Glomerular visceral epithelial cell (primary cell): ENCODE results near the gene STRADB.
A peak's percentile ranks its signal among the peaks of the same experiment; 100 is the strongest.
"Not testable (repeated sequence)": the region's sequence is repeated elsewhere in the genome, so short reads cannot be mapped to it uniquely, and the experiment has no call there.

Experiments used
- DNase-seq: peaks from one replicate; pipeline ENCODE4 v3.0.0-alpha.2; 2016; ENCODE audit errors: extremely low spot score

The STRADB gene, protein sequence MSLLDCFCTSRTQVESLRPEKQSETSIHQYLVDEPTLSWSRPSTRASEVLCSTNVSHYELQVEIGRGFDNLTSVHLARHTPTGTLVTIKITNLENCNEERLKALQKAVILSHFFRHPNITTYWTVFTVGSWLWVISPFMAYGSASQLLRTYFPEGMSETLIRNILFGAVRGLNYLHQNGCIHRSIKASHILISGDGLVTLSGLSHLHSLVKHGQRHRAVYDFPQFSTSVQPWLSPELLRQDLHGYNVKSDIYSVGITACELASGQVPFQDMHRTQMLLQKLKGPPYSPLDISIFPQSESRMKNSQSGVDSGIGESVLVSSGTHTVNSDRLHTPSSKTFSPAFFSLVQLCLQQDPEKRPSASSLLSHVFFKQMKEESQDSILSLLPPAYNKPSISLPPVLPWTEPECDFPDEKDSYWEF

DNA sequence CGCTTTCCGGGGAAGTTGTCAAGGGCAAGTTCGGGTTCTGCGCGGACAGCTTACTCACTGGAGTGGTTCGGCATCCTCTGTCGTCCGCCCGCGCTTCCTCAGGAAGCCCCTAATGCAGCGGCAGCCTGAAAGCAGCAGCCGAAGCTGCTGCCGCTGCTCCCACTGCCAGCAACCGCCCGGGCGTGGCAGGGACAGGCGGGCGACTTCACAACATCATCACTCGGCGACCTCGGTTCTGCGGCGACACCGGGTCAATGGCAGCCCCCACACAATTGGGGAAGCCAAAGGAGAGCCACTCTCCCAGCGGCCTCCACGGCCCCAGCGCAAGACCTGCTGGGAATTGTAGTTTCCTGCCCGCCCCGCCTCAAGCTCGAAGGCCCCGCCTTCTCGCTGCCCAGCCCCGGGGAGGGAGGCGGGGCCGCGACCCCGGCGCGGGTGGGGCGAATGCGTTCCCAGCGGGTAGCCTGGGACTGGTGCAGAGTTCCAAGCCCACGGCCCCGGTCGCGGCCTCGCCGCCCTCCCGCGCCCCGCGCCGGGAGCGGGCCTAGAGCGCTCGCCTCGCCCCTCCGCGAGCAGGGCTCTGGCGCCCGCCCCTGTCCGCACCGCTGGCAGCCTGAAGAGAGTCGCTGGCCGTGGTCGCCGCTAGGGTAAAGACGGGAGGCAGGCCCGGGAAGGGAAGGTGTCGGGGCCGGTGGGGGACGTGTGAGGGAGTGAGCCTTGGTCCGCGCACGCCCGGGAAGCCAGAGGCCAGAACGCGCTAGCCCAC lies at the start of gene STRADB, which contains the start of gene TRAK2:
Gene STRADB, plus strand, starts transcription at position 449 of the 766 bp plus-strand sequence. CDS start 3,101 bp downstream, outside the sequence.
Gene TRAK2, minus strand, starts transcription at position 167 of the 766 bp plus-strand sequence. CDS start 30,951 bp downstream, outside the sequence.
- DNase-seq: peak; percentile 96

DNA sequence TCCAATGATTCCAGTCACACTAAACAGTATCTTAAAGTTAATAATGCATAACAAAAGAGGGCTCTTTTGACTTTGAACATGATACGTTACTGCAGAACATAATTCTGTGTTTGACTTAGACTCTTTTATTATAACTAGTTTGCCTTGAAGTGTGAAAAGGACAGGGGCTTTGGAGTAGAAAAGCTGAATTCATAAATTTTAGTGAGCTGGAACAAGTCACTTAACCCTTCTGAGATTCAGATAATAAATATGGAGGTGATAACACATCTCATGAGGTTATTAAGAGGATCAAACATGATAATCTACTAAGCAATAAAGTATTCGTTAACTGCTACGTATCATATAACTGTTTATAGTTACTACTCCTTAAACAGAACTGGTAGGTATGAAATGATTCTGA lies 49.7 kb upstream of the STRADB start:
- DNase-seq: no peak

DNA sequence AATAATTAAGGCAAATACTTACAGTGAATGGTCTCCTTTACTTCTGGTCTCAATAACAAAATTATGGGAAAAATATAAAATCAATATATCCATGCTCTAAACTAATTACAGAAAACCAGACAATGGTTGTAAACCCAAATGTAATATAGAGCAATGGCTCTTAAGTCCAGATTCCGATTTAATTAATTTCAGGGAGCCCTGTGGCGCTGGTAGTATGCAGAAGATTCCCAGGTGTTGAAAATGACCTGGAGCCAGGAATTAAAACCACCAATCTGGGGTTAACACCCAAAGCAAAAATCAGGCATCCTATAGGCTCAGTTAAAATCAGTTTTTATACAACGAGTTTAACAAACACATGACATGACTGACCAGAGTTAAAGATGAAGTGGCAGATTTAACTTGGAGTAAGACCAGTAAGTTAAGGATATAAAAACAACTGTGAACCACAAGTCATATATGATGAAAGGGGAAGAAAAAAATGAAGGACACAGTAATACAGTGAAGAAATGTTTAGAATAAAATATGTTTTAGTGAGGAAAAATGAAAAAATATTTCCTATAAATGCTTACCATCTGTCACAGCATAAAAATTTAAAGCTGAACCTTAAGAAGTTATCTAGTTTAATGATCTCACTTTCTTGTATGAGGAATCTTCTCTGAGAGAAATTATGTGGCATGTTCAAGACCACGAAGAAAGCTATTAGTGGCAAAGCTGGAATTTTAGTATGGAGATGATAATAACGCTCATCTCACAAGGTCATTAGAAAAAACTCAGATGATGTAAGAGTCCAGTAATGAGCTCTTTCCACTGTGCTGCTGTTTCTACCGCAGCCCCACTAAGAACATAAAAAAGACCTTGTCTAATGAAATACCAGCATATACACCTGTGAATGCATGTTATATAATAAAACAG lies 48.6 kb upstream of the STRADB start:
- DNase-seq: peak; percentile 63

DNA sequence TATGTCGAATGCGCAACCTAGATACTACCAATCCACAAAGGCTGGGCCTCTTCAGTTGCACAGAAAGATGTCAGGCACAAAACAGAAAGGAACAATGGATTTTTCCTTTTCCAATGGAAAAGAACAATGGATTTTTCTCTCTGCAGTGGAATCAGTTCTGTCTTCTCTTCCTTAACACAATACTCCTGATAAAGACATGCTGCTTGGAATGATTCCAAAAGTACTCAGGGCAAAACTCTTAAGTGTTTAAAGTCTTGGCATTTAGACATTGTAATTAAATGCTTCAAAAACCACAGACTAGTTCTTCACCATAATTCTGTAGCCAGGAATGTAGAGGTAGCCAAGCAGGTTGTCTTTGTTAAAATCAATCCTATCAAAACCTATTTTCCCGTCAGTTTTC lies 47.7 kb upstream of the STRADB start:
- peak; percentile 60 for DNase-seq

DNA sequence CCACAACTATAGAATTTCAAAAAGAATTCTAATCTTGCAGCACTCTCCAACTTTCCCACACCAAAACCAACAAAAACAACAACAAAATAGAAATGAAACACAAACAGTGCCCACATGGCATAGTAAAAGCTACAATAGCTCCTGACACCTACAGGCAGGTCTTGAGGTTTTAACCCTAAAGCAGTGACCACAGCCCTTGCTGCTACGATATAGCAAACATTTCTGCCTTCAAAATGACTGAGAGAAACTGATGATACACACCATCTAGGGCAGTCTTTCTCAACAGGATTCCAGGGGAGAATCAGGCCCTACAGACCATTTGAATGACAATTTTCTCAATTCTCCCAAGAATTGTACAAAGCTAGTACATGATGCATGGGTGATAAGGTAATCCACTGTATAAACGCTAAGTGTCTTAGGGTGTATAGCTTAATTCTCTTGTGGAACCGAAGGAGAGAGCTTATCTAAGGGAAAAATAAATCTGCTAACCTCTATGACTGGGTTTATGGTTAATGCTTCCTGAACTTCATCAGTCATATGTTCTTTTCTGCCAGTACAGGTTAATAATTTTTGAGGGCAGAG lies 46.8 kb upstream of the STRADB start:
- peak; percentile 26 for DNase-seq

DNA sequence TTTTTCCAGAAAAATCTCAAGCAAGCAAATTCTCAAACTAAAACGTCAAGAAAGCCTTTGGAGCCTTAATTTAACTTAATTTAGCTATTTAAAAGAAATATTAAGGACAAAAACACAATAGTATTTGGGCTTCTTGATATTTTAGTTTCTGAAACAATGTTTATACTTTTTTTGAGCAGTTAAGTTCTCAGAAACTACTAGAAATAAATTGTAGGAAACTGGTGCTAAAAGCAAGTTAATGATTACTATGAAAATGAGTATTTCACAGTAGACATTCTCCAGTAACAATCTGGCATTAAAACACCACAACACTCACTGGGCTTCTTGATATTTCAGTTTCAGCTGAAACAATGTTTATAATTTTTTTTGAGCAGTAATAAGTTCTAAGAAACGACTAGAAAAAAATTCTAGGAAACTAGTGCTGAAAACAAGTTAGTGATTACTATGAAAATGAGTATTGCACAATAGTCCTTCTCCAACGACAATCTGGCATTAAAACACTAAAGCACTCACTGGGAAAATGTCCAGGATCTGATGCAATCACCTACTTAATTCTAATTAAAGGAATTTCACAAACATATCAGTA lies 45.4 kb upstream of the STRADB start:
- DNase-seq: peak; percentile 42

DNA sequence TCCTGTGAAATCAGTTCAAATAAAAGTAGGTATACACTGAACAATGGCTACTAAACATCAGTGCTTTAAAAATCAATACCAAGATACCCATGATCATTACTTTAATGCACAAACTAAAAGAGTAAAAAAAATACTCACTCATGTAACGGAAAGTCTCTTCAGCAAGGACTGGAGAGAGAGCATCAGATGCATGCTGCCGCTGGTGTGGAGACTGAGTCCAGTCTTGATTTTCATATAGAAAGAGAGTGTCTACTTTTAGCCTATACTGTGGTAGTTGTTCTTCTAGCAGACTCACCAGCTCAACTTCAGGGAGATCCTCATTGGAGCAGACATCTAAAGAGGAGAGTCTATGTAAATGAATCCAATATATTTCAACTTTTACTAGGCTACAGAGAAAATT lies 44.3 kb upstream of the STRADB start:
- no peak for DNase-seq

DNA sequence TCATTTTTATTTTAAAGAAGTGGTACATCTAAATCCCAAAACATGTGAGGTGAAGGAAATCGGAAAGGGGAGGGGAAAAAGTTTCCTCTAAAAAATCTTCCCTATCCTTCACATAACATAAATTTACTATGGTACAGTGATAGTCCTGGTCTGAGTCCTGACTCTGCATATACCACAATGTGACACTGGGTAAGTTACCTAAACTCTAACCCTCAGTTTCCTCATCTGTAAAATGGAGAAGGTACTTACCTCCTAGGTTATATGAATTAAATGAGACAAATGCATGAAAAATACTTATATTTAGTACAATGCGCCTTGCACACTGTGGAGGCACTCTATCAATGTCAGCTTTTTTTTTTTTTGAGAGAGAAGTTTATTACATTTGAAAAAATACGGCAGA lies 42.6 kb upstream of the STRADB start:
- DNase-seq: no peak

DNA sequence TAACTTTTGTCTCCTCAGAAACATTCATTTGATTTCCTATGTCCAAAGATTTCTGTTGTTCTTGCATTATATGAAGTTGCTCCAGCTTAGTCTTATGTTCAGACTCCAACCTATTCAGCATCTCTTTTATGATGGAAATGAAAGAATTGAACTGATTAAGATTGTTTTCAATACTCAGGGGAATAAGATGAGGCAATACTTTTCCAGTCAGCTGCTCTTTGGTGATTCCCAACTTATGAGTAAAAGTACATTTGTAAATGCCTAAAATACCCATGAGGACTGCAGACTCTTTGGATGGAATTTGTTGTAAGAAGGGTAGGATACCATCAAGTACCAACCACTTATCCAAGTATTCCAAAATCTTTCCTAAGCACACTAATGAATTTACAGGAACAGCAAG lies 40.1 kb upstream of the STRADB start:
- no peak for DNase-seq

DNA sequence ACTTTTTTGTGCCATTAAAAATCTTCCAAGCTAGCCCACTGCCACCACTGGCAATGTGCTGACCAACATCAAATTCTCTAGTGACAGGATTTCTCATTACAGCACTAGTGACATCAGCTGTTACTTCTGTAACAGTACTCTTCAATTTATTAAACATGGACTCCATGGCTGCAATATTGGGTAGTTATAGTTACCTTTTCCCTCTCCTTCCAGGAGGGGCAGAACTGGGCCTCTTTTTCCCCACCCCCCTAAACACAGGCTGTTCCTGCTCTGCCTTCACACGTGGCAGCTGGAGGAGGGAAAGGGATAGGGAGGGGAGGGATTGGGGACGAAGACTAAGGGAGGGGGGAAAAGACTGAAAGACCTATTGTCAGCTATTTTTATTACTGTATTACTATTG lies 38.4 kb upstream of the STRADB start:
- no peak for DNase-seq

DNA sequence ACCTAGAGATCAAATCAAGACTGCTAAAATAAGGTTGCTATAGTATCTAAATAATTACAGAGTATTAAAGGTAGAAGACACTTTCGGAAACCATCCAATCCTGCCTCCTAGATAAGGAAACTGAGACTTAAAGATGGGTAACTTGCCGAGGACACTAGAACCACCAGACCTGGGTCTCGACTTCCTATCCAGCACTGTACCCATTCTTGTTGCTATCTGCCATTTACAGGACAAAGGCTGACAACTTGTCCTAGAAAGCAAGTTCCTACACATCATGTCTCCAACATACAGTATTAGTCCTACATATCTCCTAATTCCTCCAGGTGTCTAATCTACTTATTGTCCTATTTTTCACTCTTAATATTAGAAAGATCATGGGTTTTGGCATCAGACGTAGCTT lies 38.0 kb upstream of the STRADB start:
- DNase-seq: no peak

DNA sequence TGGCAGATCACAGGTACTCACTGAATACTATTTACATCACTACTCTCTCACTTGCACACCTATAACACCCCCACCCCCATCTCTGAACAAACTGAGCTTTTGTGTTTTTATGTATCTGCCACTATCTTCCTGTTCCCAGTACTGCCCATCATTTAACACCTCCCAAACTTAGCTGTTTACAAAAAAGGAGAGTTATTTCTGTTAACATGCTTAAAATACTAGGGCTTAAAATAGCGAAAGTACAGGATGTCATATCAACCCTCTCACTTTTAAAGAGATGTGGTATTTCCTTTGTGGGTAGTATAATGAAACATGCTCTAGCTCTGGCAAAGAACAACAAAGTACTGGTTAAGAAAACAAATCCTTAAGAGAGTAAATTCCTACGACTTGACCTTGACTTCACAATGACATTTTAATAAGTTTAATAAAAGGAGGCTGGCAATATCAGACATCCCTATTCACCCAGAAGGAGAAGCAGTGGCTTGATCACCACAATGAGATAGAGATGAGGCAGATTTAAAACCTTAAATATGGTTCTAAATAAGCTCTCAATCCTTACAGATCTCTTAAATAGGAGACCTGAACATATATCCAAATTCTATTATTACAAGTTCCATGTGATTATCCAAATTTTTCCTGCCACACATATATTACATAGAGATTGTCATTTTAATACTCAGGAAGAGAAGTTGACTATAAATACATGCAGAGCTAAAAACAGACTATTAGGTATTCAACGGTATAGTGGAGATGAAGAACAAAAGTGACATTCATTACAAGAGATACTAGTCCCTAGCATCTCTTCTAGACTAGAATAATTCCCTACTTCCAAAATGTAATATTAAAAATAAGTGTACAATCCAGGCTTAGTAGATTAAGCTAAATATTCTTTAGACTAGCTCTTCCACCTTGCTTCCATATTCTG lies 37.2 kb upstream of the STRADB start:
- DNase-seq: no peak

DNA sequence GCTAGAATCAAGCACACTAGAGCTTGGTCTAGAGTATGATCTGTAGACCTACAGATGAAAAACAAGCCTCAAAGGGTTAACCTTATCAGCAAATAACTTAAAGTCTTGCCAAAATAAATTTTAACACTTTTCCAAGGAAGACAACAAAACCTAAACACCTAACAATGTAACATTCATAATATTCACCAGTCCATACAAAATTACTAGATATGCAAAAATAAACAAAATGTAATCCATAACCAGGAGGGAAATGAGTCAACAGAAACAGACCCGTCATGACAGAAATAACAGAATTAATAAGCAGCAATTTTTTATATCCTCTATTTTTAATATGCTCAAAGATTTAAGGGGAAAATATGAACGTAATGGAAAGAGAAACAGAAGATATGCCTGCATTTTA lies 36.4 kb upstream of the STRADB start:
- DNase-seq: no peak

DNA sequence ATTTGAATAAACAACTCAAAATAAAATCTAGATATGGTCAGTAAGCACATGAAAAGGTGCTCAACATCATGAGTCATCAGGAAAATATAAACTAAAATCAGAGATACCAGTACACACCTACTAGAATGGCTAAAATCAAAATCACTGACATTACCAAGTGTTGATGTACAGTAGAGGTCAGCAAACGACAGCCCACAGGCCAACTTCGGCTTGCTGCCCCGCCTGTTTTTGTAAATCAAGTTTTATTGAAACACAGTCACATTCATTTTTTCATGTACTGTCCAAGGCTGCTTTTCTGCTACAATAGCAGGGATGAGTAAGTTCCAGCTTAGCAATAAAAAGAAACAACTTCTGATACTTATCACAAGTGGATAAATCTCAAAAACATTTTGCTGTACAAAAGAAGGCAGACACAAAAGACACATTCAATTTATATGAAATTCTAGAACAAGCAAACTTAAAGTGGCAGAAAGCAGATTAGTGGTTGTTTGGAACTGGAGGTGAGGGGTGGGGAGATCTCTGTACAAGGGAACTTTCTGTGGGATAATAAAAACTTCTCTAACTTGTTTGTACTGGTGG lies 32.4 kb upstream of the STRADB start:
- no peak for DNase-seq

DNA sequence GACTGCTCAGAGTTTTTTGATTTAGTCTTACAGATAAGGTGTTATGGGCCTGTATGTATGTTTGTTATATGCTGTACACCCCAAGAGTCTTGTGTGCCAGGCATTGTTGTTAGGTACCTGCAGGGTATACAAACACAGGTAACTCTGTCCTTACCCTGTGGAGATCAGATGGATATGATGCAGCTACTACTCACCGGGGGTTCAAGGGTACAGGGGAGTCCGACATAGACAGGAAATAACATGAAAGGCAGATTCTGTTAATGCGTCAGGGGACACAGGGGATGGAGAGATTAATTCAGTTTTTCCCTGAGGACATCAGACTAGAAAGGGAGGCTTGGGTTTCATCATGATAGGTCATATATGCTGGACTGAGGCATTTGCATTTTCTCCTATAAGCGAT lies 31.6 kb upstream of the STRADB start:
- no peak for DNase-seq

DNA sequence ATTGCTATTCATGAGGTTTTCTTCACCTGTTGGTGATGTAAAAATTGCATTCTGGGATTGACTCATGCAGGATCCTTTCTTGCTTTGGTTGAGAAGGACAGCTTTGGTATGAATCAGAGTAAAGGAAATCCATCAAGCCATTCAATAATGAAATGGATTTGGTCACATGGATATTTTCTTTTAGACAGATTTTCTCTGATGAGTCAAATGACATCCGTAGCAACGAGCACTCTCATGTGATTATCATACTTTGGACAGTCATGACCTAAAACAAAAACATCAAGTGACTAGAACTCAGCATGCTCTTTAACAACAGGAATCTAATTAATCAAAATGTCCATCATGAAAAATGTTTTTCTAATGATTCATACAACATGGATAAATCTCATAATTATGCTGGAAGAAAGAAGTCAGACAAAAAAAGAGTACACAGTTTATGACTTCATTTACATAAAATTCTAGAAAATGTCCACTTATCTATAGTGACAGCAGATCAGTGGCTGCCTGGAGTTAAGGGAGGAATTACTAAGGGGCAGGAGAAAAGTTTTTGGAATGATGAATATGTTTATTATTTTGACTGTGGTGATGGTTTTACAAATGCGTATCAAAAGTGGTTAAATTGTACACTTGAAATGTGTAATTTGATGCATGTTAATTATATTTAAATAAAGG lies 31.0 kb upstream of the STRADB start:
- peak; percentile 10 for DNase-seq

DNA sequence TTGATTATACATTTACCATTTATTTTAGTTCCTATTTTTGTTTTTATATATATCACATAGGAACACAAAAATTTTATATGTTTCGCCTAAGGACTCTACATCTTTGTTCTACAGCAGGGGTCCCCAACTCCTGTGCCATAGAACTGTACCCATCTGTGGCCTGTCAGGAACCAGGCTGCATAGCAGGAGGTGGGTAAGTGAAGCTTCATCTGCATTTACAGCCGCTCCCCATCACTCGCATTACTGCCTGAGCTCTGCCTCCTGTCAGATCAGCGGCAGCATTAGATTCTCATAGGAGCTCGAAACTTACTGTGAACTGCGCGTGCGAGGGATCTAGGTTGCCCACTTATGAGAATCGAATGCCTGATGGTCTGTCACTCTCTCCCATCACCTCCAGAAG lies 25.6 kb upstream of the STRADB start:
- no peak for DNase-seq

DNA sequence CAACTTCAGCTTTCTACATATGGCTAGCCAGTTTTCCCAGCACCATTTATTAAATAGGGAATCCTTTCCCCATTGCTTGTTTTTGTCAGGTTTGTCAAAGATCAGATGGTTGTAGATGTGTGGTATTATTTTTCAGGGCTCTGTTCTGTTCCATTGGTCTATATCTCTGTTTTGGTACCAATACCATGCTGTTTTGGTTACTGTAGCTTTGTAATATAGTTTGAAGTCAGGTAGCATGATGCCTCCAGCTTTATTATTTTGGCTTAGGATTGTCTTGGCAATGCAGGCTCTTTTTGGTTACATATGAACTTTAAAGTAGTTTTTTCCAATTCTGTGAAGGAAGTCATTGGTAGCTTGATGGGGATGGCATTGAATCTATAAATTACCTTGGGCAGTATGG lies 23.2 kb upstream of the STRADB start:
- not testable (repeated sequence) for DNase-seq

DNA sequence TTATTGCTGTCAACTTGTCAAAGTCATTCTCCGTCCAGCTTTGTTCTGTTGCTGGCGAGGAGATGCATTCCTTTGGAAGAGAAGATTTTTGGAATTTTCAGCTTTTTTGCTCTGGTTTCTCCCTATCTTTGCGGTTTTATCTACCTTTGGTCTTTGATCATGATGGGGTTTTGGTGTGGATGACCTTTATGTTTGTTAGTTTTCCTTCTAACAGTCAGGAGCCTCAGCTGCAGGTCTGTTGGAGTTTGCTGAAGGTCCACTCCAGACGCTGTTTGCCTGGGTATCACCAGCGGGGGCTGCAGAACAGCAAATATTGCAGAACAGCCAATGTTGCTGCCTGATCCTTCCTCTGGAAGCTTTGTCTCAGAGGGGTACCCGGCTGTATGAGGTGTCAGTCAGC lies 21.7 kb upstream of the STRADB start:
- DNase-seq: not testable (repeated sequence)
